ENCODE results near the gene SPDEF.

DNA sequence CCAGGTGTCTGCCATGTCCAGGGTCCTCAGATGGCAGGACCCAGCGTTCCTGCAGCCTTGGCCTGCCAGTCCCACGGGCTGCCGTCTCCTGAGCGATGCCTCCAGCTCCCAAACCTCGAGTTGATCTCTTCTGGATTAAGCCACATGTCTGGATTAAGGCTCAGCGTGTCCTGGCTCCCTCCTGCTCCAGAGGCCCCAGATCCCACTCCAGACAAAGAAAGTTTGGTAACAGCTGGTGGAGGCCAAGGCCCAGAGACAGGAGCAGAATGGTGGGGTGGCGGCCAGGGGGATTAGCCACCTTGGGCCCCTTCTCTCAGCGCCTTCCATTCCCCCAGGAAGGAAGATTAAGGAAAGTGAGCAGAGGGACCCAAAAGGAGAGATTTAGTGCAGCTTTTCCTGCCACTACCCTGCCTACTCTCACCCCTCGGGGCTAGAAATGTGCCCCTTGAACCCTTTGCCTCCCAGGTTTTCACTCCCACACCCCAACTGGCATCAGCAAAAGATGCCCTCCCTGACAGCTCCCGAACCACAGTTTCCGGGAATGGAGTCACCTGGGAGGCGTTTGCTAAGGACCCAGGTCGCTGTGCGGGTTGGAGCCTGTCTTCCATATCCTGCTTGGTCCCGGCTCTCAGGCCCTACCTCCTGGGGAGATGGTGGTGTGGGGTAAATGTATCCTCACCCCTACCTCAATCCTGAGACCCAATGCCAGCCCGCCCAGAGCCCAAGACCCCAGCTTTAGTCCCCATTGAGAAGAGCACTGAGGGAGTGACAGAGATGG, 6.9 kb downstream of the SPDEF start:
- TF ChIP-seq, protein P1, sequence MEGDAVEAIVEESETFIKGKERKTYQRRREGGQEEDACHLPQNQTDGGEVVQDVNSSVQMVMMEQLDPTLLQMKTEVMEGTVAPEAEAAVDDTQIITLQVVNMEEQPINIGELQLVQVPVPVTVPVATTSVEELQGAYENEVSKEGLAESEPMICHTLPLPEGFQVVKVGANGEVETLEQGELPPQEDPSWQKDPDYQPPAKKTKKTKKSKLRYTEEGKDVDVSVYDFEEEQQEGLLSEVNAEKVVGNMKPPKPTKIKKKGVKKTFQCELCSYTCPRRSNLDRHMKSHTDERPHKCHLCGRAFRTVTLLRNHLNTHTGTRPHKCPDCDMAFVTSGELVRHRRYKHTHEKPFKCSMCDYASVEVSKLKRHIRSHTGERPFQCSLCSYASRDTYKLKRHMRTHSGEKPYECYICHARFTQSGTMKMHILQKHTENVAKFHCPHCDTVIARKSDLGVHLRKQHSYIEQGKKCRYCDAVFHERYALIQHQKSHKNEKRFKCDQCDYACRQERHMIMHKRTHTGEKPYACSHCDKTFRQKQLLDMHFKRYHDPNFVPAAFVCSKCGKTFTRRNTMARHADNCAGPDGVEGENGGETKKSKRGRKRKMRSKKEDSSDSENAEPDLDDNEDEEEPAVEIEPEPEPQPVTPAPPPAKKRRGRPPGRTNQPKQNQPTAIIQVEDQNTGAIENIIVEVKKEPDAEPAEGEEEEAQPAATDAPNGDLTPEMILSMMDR (IDR thresholded peaks at IDR 0.05; ENCODE audit: low read depth, low read length): no peak
- TF ChIP-seq, protein P2, sequence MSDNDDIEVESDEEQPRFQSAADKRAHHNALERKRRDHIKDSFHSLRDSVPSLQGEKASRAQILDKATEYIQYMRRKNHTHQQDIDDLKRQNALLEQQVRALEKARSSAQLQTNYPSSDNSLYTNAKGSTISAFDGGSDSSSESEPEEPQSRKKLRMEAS (IDR thresholded peaks at IDR 0.05; ENCODE audit: low read depth, low read length): no peak
